Calu3 (cell line): ENCODE measurements around the gene SIRPA. TPM values are rescaled to one million over a fixed set of nuclear protein-coding genes. Genes with fewer than 3 reads are reported as not detected.

Experiments
- BruUV-seq: library from RNA; stranded (reverse); fragments of 400-500 nt; replicated peaks from 2 replicates; lab custom pipeline; 2021; lab: Mats Ljungman, UMichigan
- CTCF ChIA-PET: fragments of 300-600 bp; sonication (Branson Sonifier 250); formaldehyde crosslinking; loops from one replicate; lab custom pipeline; 2022; ENCODE audit warnings: antibody characterized with exemption; lab: Charles Lee
- DNase-seq: peaks from one replicate; pipeline ENCODE4 v3.0.0; 2022
- H3K27ac Mint-ChIP-seq: one replicate; pipeline ENCODE4 v1.8.0; 2022; ENCODE audit warnings: mixed read lengths; ENCODE audit not compliant: unreplicated experiment
- H3K27me3 Mint-ChIP-seq: one replicate; pipeline ENCODE4 v1.8.0; 2022; ENCODE audit warnings: mixed read lengths; ENCODE audit not compliant: unreplicated experiment
- H3K36me3 Mint-ChIP-seq: one replicate; pipeline ENCODE4 v1.8.0; 2022; ENCODE audit warnings: mild to moderate bottlenecking, moderate library complexity, mixed read lengths; ENCODE audit not compliant: insufficient read depth, unreplicated experiment
- H3K4me1 Mint-ChIP-seq: one replicate; pipeline ENCODE4 v1.8.0; 2022; ENCODE audit warnings: mild to moderate bottlenecking, low read depth, mixed read lengths; ENCODE audit not compliant: unreplicated experiment
- H3K4me3 Mint-ChIP-seq: one replicate; pipeline ENCODE4 v1.8.0; 2022; ENCODE audit warnings: mild to moderate bottlenecking, low read depth, moderate library complexity, mixed read lengths; ENCODE audit not compliant: unreplicated experiment
- H3K9me3 Mint-ChIP-seq: one replicate; pipeline ENCODE4 v1.8.0; 2022; ENCODE audit warnings: low read depth, mixed read lengths; ENCODE audit not compliant: unreplicated experiment
- CTCF ChIP-seq: fragments of 200-600 bp; IDR thresholded peaks from one replicate; pipeline ENCODE4 v1.8.0; 2022; ENCODE audit warnings: antibody characterized with exemption; ENCODE audit not compliant: unreplicated experiment
- intact Hi-C: fragments of 100-400 bp; cut with micrococcal nuclease; formaldehyde crosslinking; loops from one replicate; pipeline ENCODE4 v1.10.0; 2022; ENCODE audit not compliant: unreplicated experiment
- total RNA-seq: library from RNA; stranded (reverse); gene quantifications from 2 replicates; pipeline ENCODE4 v1.2.3, GENCODE V29; 2022

SIRPA gene
- total RNA-seq, 1 experiment from 2014 or later: 24.0 TPM

GRCh38 chr20:1882026-1882425 is 13.2 kb upstream of the SIRPA start:
- CTCF ChIA-PET: interaction anchor here (0.6 kb wide), 1 partner anchor 25 kb away, joined by 3 read pairs; no protein-coding TSS in a partner anchor
- DNase-seq: no peak
- Mint-ChIP-seq H3K27me3 (peaks cover 12% of the 10 kb centered on the region), H3K9me3 (no peaks in the 10 kb centered on the region), H3K36me3 (no peaks in the 10 kb centered on the region), H3K4me1 (no peaks in the 10 kb centered on the region), H3K4me3 (no peak overlapping the region), H3K27ac (no peak overlapping the region)
- TF ChIP-seq CTCF: no peak
- intact Hi-C loops: no loop called here
- BruUV-seq: no TSS peak

- intact Hi-C loops: no loop called here
- Mint-ChIP-seq H3K9me3 (no peaks in the 10 kb centered on the region), H3K4me1 (peaks cover 12% of the 10 kb centered on the region), H3K27ac (no peak overlapping the region), H3K4me3 (no peak overlapping the region), H3K27me3 (peaks cover 12% of the 10 kb centered on the region), H3K36me3 (no peaks in the 10 kb centered on the region)
- no peak for DNase-seq
- no TSS peak for BruUV-seq
- TF ChIP-seq CTCF: no peak
- CTCF ChIA-PET: no interaction called here
Observed at GRCh38 chr20:1883986-1884385, 11.2 kb upstream of the SIRPA start.

DNA sequence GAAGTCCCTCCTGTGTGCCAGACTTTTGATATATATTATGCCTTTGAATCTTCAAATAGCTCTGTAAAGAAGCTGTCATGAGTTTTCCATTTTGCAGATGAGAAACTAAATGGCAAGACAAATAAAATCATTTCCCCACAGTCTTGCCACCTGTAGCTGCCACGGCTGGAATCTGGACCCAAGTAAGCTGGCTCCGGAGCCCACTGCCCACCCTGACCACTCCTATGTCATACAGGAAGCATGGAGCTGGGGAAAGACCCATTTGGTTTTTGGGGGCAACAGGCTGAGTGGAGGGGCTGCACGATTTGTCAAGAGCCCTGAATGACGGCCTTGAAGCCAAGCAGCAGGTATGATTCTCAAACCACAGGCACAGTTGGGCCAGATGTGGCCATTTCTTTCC is 10.0 kb upstream of the SIRPA start:
- TF ChIP-seq CTCF: no peak
- H3K9me3 Mint-ChIP-seq: no peaks in the 10 kb centered on the region
- CTCF ChIA-PET: no interaction called here
- H3K27me3 Mint-ChIP-seq: peaks cover 12% of the 10 kb centered on the region
- no peak overlapping the region for H3K4me3 Mint-ChIP-seq
- DNase-seq: no peak
- BruUV-seq: no TSS peak
- peaks cover 12% of the 10 kb centered on the region for H3K4me1 Mint-ChIP-seq
- intact Hi-C loops: no loop called here
- no peak overlapping the region for H3K27ac Mint-ChIP-seq
- no peaks in the 10 kb centered on the region for H3K36me3 Mint-ChIP-seq

GRCh38 chr20:1885940-1886693 is 9.1 kb upstream of the SIRPA start:
- CTCF ChIA-PET: no interaction called here
- no peak overlapping the region for H3K27ac Mint-ChIP-seq
- no peak for DNase-seq
- H3K27me3 Mint-ChIP-seq: peaks cover 12% of the 10 kb centered on the region
- H3K4me1 Mint-ChIP-seq: peaks cover 12% of the 10 kb centered on the region
- no peak overlapping the region for H3K4me3 Mint-ChIP-seq
- H3K36me3 Mint-ChIP-seq: no peaks in the 10 kb centered on the region
- no TSS peak for BruUV-seq
- no peak for TF ChIP-seq CTCF
- H3K9me3 Mint-ChIP-seq: no peaks in the 10 kb centered on the region
- intact Hi-C loops: no loop called here
